Activated T-cell treated with anti-CD3 and anti-CD28 coated beads, Interleukin-2, amount 50 U/mL, for 48 hours (primary cell): ENCODE measurements around the gene TINAGL1.
"Not testable (repeated sequence)": the region's sequence is repeated elsewhere in the genome, so short reads cannot be mapped to it uniquely, and the experiment has no call there.

Source experiments
- DNase-seq, 2 experiments: peaks; one replicate each; pipeline ENCODE4 v3.0.0-alpha.2; 2020

The TINAGL1 gene

GRCh38 chr1:31584869-31585735 is 8.8 kb downstream of the TINAGL1 start:
- DNase-seq: peak in 1 of 2 experiments; percentile 9

GRCh38 chr1:31585736-31586365 is 9.5 kb downstream of the TINAGL1 start:
- no peak for DNase-seq

- no peak for DNase-seq
These were observed 10.3 kb downstream of the TINAGL1 start for GRCh38 chr1:31586376-31587327.

GRCh38 chr1:31587328-31587699 is 11.0 kb downstream of the TINAGL1 start:
- not testable (repeated sequence) for DNase-seq

- DNase-seq: peak; percentile 71 to 78
These were observed 11.6 kb downstream of the TINAGL1 start for GRCh38 chr1:31587720-31588423.

GRCh38 chr1:31588751-31589515 is 12.6 kb downstream of the TINAGL1 start:
- no peak for DNase-seq

GRCh38 chr1:31591425-31592093 is 15.2 kb downstream of the TINAGL1 start:
- no peak for DNase-seq

GRCh38 chr1:31592132-31592531 is 15.8 kb downstream of the TINAGL1 start:
- DNase-seq: no peak

GRCh38 chr1:31593136-31593665 is 16.9 kb downstream of the TINAGL1 start:
- DNase-seq: no peak

- DNase-seq: peak; percentile 83 to 84
These were observed 17.7 kb downstream of the TINAGL1 start for GRCh38 chr1:31593770-31594632.

GRCh38 chr1:31595836-31596736 is 19.8 kb downstream of the TINAGL1 start:
- no peak for DNase-seq

GRCh38 chr1:31596737-31597097 is 20.4 kb downstream of the TINAGL1 start:
- DNase-seq: no peak

- DNase-seq: no peak
These were observed 22.7 kb downstream of the TINAGL1 start for GRCh38 chr1:31598980-31599379.

- no peak for DNase-seq
These were observed 24.3 kb downstream of the TINAGL1 start for GRCh38 chr1:31600641-31601040.

GRCh38 chr1:31602081-31602480 is 25.8 kb downstream of the TINAGL1 start:
- no peak for DNase-seq

GRCh38 chr1:31605908-31606427 is 29.7 kb downstream of the TINAGL1 start:
- DNase-seq: peak; percentile 52 to 55

GRCh38 chr1:31607360-31607759 is 31.0 kb downstream of the TINAGL1 start:
- peak in 1 of 2 experiments; percentile 7 for DNase-seq

GRCh38 chr1:31609514-31610118 is 33.3 kb downstream of the TINAGL1 start:
- no peak for DNase-seq
